Kidney (tissue), 14 donors: ENCODE data around the gene ACBD6. TPM values are rescaled to one million over a fixed set of nuclear protein-coding genes. Genes with fewer than 3 reads are reported as not detected.
A peak's percentile ranks its signal among the peaks of the same experiment; 100 is the strongest.

Source experiments
- DNase-seq, 5 donors: peaks; one replicate each; pipeline ENCODE4 v3.0.0-alpha.2; 2013 to 2020
- FAIRE-seq: peaks from 2 replicates; lab custom pipeline; 2012; peaks lifted over from hg19 to GRCh38; lab: Jason Lieb, UNC
- H3K27ac ChIP-seq, 2 donors: one replicate each; pipeline ENCODE4 v1.7.0; 2013; ENCODE audit warnings: low read depth in 2 of 2, low read length in 2 of 2, inconsistent platforms in 1 of 2
- H3K27me3 ChIP-seq: one replicate; pipeline ENCODE4 v1.7.1; 2013; ENCODE audit warnings: low read length, inconsistent platforms; ENCODE audit not compliant: control insufficient read depth, insufficient read depth
- H3K36me3 ChIP-seq, 3 donors: one replicate each; pipeline versions ENCODE4 v1.7.0 to v1.7.1; 2013; ENCODE audit warnings: low read length in 3 of 3, control low read depth in 1 of 3, inconsistent platforms in 1 of 3; ENCODE audit not compliant: insufficient read depth in 3 of 3, control insufficient read depth in 2 of 3
- H3K4me1 ChIP-seq, 3 donors: one replicate each; pipeline versions ENCODE4 v1.7.0 to v1.7.1; 2013; ENCODE audit warnings: low read length in 3 of 3, inconsistent platforms in 1 of 3, low read depth in 1 of 3; ENCODE audit not compliant: control insufficient read depth in 2 of 3, insufficient read depth in 2 of 3
- H3K4me3 ChIP-seq, 3 donors: one replicate each; pipeline versions ENCODE4 v1.7.0 to v1.8.1; 2013; ENCODE audit warnings: low read length in 3 of 3, control low read depth in 1 of 3, inconsistent platforms in 1 of 3
- H3K9ac ChIP-seq, 3 donors: one replicate each; pipeline versions ENCODE4 v1.7.0 to v1.7.1; 2013; ENCODE audit warnings: low read length in 3 of 3, control low read depth in 1 of 3, inconsistent platforms in 1 of 3
- H3K9me3 ChIP-seq, 3 donors: one replicate each; pipeline versions ENCODE4 v1.7.0 to v1.7.1; 2013; ENCODE audit warnings: low read length in 3 of 3, control low read depth in 1 of 3, inconsistent platforms in 1 of 3; ENCODE audit not compliant: control insufficient read depth in 2 of 3, insufficient read depth in 1 of 3
- CTCF ChIP-seq: IDR thresholded peaks from 3 replicates; pipeline ENCODE4 v1.5.1; 2012; ENCODE audit warnings: mild to moderate bottlenecking, moderate library complexity, borderline replicate concordance; ENCODE audit not compliant: insufficient read depth; ENCODE audit errors: extremely low read depth
- intact Hi-C: fragments of 100-400 bp; cut with DNase I; formaldehyde crosslinking; loops from one replicate; pipeline ENCODE4 v1.11.1; 2022
- microRNA-seq: library from miRNA; unstranded; fragments of <30 nt; microRNA quantifications from one replicate; pipeline ENCODE4 v1.2.0, GENCODE V29; 2020
- polyA plus RNA-seq: library from polyadenylated mRNA; stranded (reverse); fragments of 350-450 nt; fragmentation: Illumina TruSeq; extraction: RNeasy Lipid Tissue Mini Kit (QIAGEN cat#74804); gene quantifications from one replicate; pipeline ENCODE4 v1.2.3, GENCODE V29; 2014; ENCODE audit warnings: low read depth, low replicate concordance; ENCODE audit not compliant: insufficient read depth
- total RNA-seq: library from RNA; stranded (reverse); fragmentation: NEBNext Ultra II Directional; extraction: Animal tissue kit (Norgen Biotek cat#: 25700); gene quantifications from one replicate; pipeline ENCODE4 v1.2.1, GENCODE V29; 2021
- donor health status: control.
- donor health status: control.
- donor health status: control.
- donor health status: control.
- donor health status: control.
- donor health status: DM: yes; HTN: yes; CAD: no.
- donor health status: Normal renal cell carcinoma (clear cell type).

The ACBD6 gene
- total and polyA plus RNA-seq, 2 donors from 2014 or later: 30.9 to 36.4 TPM

- FAIRE-seq: no peak
- Histone ChIP-seq H3K9ac (no peak overlapping the region), H3K27ac (no peak overlapping the region), H3K4me1 (no peaks in the 10 kb centered on the region), H3K27me3 (peaks cover 37% of the 10 kb centered on the region), H3K9me3 (no peaks in the 10 kb centered on the region), H3K36me3 (no peaks in the 10 kb centered on the region), H3K4me3 (no peak overlapping the region)
- peak in 2 of 5 donors; percentile 43 to 54 for DNase-seq
- TF ChIP-seq CTCF: no peak
- intact Hi-C loops: no loop called here
Measured at GRCh38 chr1:180241716-180242544, 260.4 kb downstream of the ACBD6 start.

GRCh38 chr1:180239145-180240096 is 263.0 kb downstream of the ACBD6 start:
- H3K9ac ChIP-seq: no peak overlapping the region
- H3K4me3 ChIP-seq: no peak overlapping the region
- no peak overlapping the region for H3K27ac ChIP-seq
- FAIRE-seq: no peak
- H3K27me3 ChIP-seq: peaks cover 57% of the 10 kb centered on the region
- no peak for TF ChIP-seq CTCF
- intact Hi-C loops: no loop called here
- peak in 1 of 5 donors; percentile 15 for DNase-seq
- H3K9me3 ChIP-seq: no peaks in the 10 kb centered on the region
- H3K36me3 ChIP-seq: no peaks in the 10 kb centered on the region
- H3K4me1 ChIP-seq: peaks cover 0 to 10% (median 8%) of the 10 kb centered on the region in 3 donors

- Histone ChIP-seq H3K4me3 (no peak overlapping the region), H3K4me1 (peaks cover 0 to 13% (median 12%) of the 10 kb centered on the region in 3 donors), H3K9me3 (no peaks in the 10 kb centered on the region), H3K36me3 (no peaks in the 10 kb centered on the region), H3K27me3 (peaks cover 64% of the 10 kb centered on the region), H3K9ac (no peak overlapping the region), H3K27ac (no peak overlapping the region)
- DNase-seq (no peak), FAIRE-seq (no peak)
- TF ChIP-seq CTCF: no peak
- intact Hi-C loops: no loop called here
Measured at GRCh38 chr1:180238675-180239074, 263.7 kb downstream of the ACBD6 start.

Small RNAs within 50 kb of the gene (microRNA-seq; reads per million reads assigned to microRNA genes)
- gene MIR3121: not detected

Other genes with a start within 250 kb of the ACBD6 start
- gene OVAAL, start 56.4 kb upstream of the ACBD6 start, total RNA-seq: not detected
- gene OVAAL, start 56.4 kb upstream of the ACBD6 start, polyA plus RNA-seq: not detected
- gene XPR1, start 129.4 kb upstream of the ACBD6 start, total RNA-seq: 33.5 TPM
- gene XPR1, start 129.4 kb upstream of the ACBD6 start, polyA plus RNA-seq: 10.9 TPM